Urinary bladder (tissue), 4 donors: ENCODE data around the gene SYTL2. TPM values are rescaled to one million over a fixed set of nuclear protein-coding genes. Genes with fewer than 3 reads are reported as not detected.
A peak's percentile ranks its signal among the peaks of the same experiment; 100 is the strongest.
"Not testable (repeated sequence)": the region's sequence is repeated elsewhere in the genome, so short reads cannot be mapped to it uniquely, and the experiment has no call there.

Experiments used
- DNase-seq: peaks from one replicate; pipeline ENCODE4 v3.0.0-alpha.2; 2015; ENCODE audit errors: extremely low spot score
- H3K27ac ChIP-seq: one replicate; pipeline ENCODE4 v1.5.1; 2013; ENCODE audit warnings: low read depth, mild to moderate bottlenecking, moderate library complexity
- H3K36me3 ChIP-seq: one replicate; pipeline ENCODE4 v1.6.1; 2013; ENCODE audit warnings: mild to moderate bottlenecking, moderate library complexity; ENCODE audit not compliant: insufficient read depth
- H3K4me1 ChIP-seq: one replicate; pipeline ENCODE4 v1.6.1; 2013; ENCODE audit warnings: mild to moderate bottlenecking, moderate library complexity; ENCODE audit not compliant: insufficient read depth
- H3K4me3 ChIP-seq: one replicate; pipeline ENCODE4 v1.5.1; 2013; ENCODE audit warnings: low read depth, low read length
- WGBS: extraction: QIAGEN DNeasy Blood & Tissue Kit; methylation state at CpG from one replicate; pipeline ENCODE4 v1.1.7; 2013; 5-methylcytosine and 5-hydroxymethylcytosine counted together
- polyA plus RNA-seq: library from polyadenylated mRNA; stranded (reverse); fragments of 200-250 nt; gene quantifications from one replicate; pipeline ENCODE4 v1.2.3, GENCODE V29; 2013
- total RNA-seq: library from RNA; depleted of rRNA; stranded (reverse); fragments of >200 nt; gene quantifications from one replicate; pipeline ENCODE4 v1.2.3, GENCODE V29; 2014
- donor health status: healthy with polysubstance abuse.
- donor health status: healthy.

Gene SYTL2
- total and polyA plus RNA-seq, 2 donors, result 18.5 to 123 TPM

DNA sequence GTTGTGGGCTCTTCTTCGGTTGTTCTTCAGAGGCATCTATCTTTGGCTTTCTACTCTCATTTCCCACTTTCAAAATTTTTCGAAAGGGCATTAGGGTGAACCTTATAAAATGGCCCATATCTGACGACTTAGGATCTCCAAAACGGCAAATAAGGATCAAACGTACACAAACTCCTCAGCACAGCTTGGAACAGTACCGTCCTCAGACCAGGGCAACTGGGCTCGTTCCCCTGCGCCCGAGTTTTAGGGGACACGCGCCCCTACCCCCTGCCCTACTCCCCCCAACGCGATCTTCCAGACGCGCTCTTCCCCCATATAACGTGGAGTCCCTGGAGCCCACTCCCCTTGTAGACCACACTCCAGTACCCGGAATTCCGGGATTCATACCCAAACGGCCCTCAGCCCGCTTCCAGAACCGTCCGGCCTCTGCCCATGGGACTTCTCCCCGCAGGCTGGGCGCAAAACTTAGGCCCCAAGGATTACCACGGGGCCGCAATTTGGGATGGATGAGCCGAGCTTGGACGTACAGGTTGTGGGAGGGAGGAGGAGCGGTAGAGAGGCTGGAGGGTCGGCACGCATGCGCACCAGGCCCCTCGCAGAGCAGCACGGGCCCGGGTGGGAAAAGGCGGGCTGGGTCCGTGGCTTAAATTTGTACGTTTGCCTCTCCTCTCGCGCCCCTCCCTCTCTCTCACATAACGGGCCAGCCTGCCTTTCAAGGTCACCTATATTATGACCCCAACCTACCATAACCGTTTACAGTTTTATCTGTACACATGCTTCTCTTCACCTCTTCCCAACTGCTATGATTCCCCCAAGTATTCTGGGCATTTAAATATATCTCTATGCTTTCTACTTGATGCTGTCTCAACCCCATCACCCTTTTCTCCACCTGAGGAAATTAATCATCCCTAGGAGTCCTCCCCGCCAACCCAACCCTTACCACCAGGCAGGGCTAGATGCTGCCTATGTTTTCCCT lies 128.3 kb downstream of the SYTL2 start:
- H3K27ac ChIP-seq, result no peak overlapping the region
- DNase-seq, result peak; percentile 46
- H3K4me1 ChIP-seq, result no peaks in the 10 kb centered on the region
- 28% methylated on average over 43 of the region's 43 CpGs for WGBS
- no peaks in the 10 kb centered on the region for H3K36me3 ChIP-seq
- peak overlapping the region; percentile 54 for H3K4me3 ChIP-seq

DNA sequence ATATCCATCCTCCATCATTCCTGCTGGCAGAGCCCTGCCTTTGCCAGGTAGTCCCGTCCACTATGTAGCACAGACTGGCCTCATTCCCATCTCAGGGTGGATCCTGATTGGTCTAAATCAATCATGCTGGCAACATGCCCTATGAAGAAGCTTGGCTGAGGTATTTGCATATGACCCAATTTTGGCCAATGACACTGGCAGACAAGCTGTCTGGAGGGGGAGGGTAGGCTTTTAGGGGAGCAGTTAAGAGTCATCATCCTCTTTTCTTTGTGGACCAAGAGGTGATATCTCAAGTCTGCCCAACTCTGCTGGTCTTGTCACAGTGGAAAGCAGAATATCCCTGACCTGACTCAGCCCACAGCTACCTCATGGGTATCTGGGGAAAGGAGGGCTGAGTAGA lies 130.0 kb downstream of the SYTL2 start:
- Histone ChIP-seq H3K36me3 (no peaks in the 10 kb centered on the region), H3K4me1 (no peaks in the 10 kb centered on the region), H3K27ac (no peak overlapping the region), H3K4me3 (no peak overlapping the region)
- 72% methylated on average over 1 of the region's 1 CpG for WGBS
- DNase-seq, result no peak

DNA sequence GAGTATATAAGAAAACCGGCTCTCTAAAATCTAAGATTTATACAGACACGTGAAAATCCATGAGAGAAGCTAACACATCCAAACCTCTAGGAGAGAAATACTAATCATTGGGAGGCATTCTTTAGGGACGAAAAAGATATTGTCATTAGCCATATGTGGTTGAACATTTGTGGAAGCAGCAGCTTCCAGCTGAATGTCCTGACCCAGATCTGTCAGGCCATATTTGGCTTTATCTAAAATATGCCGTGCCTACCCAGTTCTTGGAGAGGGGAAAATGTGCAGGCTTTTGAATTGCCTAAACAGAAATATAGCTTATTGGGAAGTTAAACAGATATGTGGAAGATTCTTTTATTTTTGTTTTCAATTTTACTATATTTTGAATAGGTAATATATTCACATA lies 131.4 kb downstream of the SYTL2 start:
- Histone ChIP-seq H3K27ac (no peak overlapping the region), H3K4me3 (no peak overlapping the region), H3K4me1 (no peaks in the 10 kb centered on the region), H3K36me3 (no peaks in the 10 kb centered on the region)
- DNase-seq, result no peak
- 56% methylated on average over 4 of the region's 4 CpGs for WGBS

DNA sequence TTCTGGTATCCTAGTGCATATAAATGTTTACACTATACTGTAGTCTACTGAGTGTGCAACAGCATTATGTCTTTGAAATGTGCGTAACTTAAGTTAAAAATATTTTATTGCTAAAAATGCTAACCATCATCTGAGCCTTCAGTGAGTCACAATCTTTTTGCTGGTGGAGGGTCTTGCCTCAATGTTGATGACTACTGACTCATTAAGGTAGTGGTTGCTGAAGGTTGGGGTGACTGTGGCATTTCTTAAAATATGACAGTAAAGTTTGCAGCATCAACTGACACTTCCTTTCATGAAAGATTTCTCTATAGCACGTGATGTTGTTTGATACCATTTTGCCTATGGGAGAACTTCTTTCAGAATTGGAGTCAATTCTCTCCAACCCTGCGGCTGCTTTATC lies 137.5 kb downstream of the SYTL2 start:
- Histone ChIP-seq H3K4me3 (no peak overlapping the region), H3K36me3 (no peaks in the 10 kb centered on the region), H3K4me1 (no peaks in the 10 kb centered on the region), H3K27ac (no peak overlapping the region)
- WGBS, result 91% methylated on average over 3 of the region's 3 CpGs
- DNase-seq, result no peak

DNA sequence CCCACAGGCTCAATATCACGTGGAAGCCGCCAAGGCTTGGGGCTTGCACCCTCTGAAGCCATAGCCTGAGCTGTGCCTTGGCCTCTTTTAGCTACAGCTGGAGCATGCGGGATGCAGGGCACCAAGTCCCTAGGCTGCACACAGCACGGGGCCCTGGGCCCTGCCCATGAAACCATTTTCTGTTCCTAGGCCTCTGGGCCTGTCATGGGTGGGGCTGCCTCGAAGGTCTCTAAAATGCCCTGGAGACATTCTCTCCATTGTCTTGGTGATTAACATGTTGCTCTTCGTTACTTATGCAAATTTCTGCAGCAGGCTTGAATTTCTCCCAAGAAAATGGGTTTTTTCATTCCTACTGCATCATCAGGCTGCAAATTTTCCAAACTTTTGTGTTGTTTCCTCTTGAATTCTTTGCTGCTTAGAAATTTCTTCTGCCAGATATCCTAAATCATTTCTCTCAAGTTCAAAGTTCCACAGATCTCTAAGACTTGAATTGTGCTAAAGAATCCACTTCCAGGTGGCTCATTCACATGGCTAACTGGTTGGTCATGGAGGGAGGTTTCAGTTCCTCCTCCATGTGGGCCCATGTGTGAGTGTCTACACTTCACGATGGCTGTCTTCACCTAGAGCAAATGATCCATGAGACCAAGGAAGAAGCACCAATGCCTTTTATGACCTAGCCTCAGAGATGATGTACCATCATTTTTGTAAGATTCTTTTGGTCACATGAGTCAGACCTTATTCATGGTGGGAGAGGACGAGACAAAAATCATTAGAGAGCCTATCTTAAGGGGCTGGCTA lies 138.6 kb downstream of the SYTL2 start:
- Histone ChIP-seq H3K27ac (no peak overlapping the region), H3K36me3 (no peaks in the 10 kb centered on the region), H3K4me3 (no peak overlapping the region), H3K4me1 (no peaks in the 10 kb centered on the region)
- DNase-seq, result no peak
- WGBS, result 89% methylated on average over 8 of the region's 8 CpGs

DNA sequence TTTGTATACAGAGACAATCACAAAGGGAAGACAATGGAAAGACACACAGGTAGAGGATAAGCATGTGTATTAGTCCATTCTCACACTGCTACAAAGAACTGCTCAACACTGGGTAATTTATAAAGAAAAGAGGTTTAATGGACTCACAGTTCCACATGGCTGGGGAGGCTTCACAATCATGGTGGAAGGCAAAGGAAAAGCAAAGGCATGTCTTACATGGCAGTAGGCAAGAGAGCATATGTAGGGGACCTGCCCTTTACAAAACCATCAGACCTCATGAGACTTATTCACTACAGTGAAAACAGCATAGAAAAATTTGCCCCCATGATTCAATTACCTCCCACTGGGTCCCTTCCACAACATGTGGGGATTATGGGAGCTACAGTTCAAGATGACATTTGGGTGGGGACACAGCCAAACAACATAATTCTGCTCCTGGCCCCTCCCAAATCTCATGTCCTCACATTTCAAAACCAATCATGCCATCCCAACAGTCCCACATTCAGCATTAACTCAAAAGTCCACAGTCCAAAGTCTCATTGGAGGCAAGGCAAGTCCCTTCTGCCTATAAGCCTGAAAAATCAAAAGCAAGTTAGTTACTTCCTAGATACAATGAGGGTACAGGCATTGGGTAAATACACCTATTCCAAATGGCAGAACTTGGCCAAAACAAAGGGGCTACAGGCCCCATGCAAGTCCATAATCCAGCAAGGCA lies 139.8 kb downstream of the SYTL2 start:
- DNase-seq, H3K36me3 ChIP-seq, H3K4me1 ChIP-seq, H3K4me3 ChIP-seq, H3K27ac ChIP-seq: not testable (repeated sequence)

DNA sequence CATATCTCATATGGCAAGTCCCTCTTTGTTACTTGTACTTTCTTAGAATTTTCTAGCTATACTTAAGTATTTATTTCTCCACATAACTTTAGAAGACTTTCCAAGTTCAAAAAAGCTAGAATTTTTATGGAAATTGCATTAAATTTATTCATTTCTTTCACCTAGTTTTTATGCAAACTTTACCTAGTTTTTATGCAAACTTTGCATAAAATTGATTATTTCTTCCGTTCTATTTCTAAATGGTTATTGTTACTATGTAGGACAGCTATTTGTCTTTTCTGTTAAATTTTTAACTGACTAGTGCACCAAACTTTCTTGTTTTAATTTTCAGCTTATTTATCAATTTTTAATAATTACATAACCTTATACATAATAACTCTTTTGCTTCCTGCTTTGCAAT lies 142.8 kb downstream of the SYTL2 start:
- Histone ChIP-seq H3K36me3 (no peaks in the 10 kb centered on the region), H3K4me3 (no peak overlapping the region), H3K4me1 (no peaks in the 10 kb centered on the region), H3K27ac (no peak overlapping the region)
- 97% methylated on average over 1 of the region's 1 CpG for WGBS
- DNase-seq, result no peak

DNA sequence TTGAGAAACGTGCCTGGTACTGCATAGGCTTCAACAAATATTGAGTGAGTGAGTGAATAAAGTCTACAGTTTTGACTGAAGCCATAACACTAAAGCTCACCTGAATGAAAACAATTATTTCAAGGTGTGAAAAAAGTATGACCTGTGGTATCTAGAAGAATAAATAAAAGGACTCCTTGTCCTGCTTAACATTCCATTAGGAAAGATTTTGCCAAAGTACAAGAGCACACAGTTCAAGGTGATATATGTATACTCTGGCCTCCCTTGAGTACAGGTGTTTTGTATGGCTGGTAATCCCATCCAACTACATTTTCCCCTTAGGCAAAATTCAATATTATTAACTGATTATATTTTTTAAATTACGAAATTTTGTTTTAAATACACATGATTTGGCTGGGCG lies 144.3 kb downstream of the SYTL2 start:
- Histone ChIP-seq H3K4me3 (no peak overlapping the region), H3K36me3 (no peaks in the 10 kb centered on the region), H3K4me1 (no peaks in the 10 kb centered on the region), H3K27ac (no peak overlapping the region)
- WGBS, result 86% methylated on average over 3 of the region's 3 CpGs
- DNase-seq, result no peak

DNA sequence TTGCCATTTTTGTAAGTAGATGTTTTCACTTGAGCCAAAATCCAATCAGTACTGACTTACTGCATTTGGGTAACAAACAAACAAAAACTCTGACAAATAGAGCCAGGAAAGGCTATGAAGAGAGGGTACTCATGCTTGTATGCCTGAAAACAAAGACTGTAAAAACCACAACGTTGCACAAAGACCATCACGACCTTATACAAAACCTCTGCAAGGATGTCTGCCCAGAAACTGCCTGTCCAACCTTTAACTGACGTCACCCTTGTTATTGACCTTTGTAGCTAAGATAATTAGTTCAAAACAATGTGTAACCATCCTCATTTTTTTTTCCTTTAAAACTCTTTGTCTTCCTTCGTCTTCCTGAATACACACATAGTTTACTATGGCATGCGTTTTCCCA lies 145.2 kb downstream of the SYTL2 start:
- 54% methylated on average over 5 of the region's 5 CpGs for WGBS

DNA sequence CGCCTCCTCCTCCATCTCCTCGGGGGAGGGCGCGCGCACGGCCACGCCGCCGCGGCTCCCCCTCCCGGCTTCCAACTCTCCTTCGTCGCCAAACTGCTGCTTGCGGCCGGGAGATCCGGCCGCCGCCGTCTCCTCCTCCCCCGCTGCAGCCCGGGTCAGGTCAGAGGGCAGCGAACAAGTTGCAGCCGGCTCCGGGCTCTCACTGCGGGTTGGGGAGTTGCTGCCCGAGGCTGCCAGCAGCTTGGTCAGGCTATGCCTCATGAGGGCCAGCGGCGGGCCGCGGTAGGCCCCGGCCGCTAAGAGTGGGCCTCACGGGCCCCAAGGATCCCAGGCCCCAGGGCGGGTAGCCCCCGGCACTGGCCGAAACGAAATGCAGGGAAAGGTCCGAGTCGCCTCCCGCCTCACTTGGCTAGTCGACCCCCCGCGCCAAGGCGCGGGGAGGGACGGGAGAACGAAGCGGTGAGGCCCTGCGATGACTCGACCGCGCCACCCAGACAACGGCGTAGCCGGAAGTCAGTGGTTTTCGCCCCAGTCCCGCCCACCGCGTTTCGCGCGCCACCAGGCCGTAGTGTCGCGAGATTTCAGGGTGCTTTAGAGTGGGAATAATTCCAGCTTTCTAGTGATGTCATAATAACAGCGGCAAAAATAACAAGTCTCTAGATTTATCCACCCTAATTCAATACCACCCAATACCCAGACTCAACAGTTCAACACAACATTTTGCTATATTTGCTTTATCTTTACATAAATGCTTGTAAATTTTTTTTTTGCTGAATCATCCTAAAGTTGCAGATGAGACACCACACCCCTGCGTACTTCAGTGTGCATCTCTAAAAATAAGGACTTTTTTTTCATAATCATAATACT lies 146.1 kb downstream of the SYTL2 start, which contains the start of gene CREBZF:
Gene CREBZF (minus strand): TSS at position 515 of the 867 bp plus-strand sequence. CDS start 254 bp downstream, at position 261.
- peak within 1 kb of the TSS; percentile 63 for H3K4me3 ChIP-seq
- peak; percentile 90 for DNase-seq
- peak within 1 kb of the TSS; percentile 100 for H3K27ac ChIP-seq
- H3K36me3 ChIP-seq, result no peaks in the 10 kb centered on the region
- WGBS, result under 1% methylated on average over 67 of the region's 67 CpGs
- no peaks in the 10 kb centered on the region for H3K4me1 ChIP-seq

More for the DNA sequence above, 145.2 kb downstream of the SYTL2 start:
- H3K36me3 ChIP-seq, result no peaks in the 10 kb centered on the region
- no peak for DNase-seq
- no peak overlapping the region for H3K4me3 ChIP-seq
- no peak overlapping the region for H3K27ac ChIP-seq
- H3K4me1 ChIP-seq, result no peaks in the 10 kb centered on the region

DNA sequence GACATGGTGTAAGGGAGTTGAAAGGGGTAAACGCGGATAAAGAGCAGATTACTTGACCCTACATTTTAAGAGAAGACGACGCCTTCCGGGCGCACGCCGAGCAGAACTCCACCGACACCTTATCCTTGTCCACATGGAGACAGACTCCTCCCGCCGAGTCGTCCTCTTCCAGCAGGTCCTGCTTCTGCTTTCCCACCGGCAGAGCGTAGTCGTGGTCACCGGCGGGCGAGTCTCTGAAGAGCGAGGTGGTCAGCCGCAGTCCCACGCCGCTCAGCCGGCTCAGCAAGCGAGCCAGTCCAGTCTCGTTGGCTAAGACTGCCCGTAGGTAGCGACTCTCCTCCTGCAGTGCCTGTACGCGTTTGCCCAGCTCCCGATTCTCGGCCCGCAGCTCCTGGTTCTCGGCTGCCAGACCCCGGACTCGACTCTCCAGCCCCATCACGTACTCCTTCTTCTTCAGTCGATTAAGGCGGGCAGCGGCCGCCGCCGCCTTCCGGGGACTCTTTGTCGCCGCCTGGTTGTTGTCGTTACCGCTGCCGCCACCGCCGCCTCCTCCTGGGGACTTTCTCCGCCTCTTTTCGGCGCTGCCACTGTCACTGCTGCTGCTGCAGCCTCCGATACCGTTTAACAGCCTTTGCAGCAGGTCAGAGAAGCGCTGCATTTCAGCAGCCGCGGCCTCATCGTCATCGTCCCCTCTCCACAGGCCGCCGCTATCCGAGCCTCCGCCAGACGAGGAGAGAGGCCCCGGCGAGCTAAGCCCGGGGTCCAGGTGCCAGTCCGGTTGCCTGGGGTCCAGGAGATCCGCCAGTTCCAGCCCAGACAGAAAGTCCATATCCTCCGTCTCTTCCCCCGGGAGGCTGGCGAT lies 147.0 kb downstream of the SYTL2 start:
- Histone ChIP-seq H3K4me3 (peak overlapping the region; percentile 63), H3K4me1 (no peaks in the 10 kb centered on the region), H3K27ac (peak overlapping the region; percentile 100), H3K36me3 (no peaks in the 10 kb centered on the region)
- DNase-seq, result no peak
- WGBS, result under 1% methylated on average over 73 of the region's 73 CpGs
